Measurements from ENCODE around the gene DERA.
"Not testable (repeated sequence)": the region's sequence is repeated elsewhere in the genome, so short reads cannot be mapped to it uniquely, and the experiment has no call there.

The DERA gene

GRCh38 chr12:15910864-15911721 is at the start of gene DERA:
DERA (plus strand) TSS chr12:15911332; CDS start chr12:15911384, 52 bp downstream.
- peak; percentile 77 for DNase-seq

- DNase-seq: no peak
Observed at GRCh38 chr12:15861404-15861803, 49.7 kb upstream of the DERA start.

GRCh38 chr12:15862840-15863239 is 48.3 kb upstream of the DERA start:
- DNase-seq: no peak

- no peak for DNase-seq
Observed at GRCh38 chr12:15863372-15863771, 47.8 kb upstream of the DERA start.

- DNase-seq: no peak
Observed at GRCh38 chr12:15863984-15864383, 47.1 kb upstream of the DERA start.

GRCh38 chr12:15868186-15868585 is 42.9 kb upstream of the DERA start:
- no peak for DNase-seq

- no peak for DNase-seq
Observed at GRCh38 chr12:15873556-15873955, 37.6 kb upstream of the DERA start.

GRCh38 chr12:15874556-15875145 is 36.5 kb upstream of the DERA start:
- not testable (repeated sequence) for DNase-seq

GRCh38 chr12:15875863-15876262 is 35.3 kb upstream of the DERA start:
- DNase-seq: no peak

- DNase-seq: no peak
Observed at GRCh38 chr12:15879413-15879812, 31.7 kb upstream of the DERA start.

GRCh38 chr12:15880721-15881120 is 30.4 kb upstream of the DERA start:
- DNase-seq: no peak

GRCh38 chr12:15882118-15882971 is 28.8 kb upstream of the DERA start, which contains the start of gene STRAP:
STRAP (plus strand) TSS chr12:15882387; CDS start chr12:15882708, 321 bp downstream.
- DNase-seq: peak; percentile 94

GRCh38 chr12:15883536-15883935 is 27.6 kb upstream of the DERA start:
- DNase-seq: no peak

- no peak for DNase-seq
Observed at GRCh38 chr12:15886372-15887042, 24.6 kb upstream of the DERA start.

- DNase-seq: no peak
Observed at GRCh38 chr12:15887043-15887817, 23.9 kb upstream of the DERA start.

- DNase-seq: no peak
Observed at GRCh38 chr12:15892645-15893259, 18.4 kb upstream of the DERA start.

- DNase-seq: no peak
Observed at GRCh38 chr12:15893260-15893659, 17.9 kb upstream of the DERA start.

GRCh38 chr12:15896867-15897266 is 14.3 kb upstream of the DERA start:
- DNase-seq: no peak

GRCh38 chr12:15897433-15897832 is 13.7 kb upstream of the DERA start:
- no peak for DNase-seq

GRCh38 chr12:15899282-15899870 is 11.8 kb upstream of the DERA start:
- DNase-seq: no peak

GRCh38 chr12:15904378-15904920 is 6.7 kb upstream of the DERA start:
- no peak for DNase-seq
